Spleen (tissue), 11 donors: ENCODE results near the gene RANBP17. TPM values are rescaled to one million over a fixed set of nuclear protein-coding genes. Genes with fewer than 3 reads are reported as not detected.

Experiments
- DNase-seq: peaks from one replicate; pipeline ENCODE4 v3.0.0-alpha.2; 2020
- H3K27ac ChIP-seq, 8 donors: fragments of 200-600 bp; sonication (generic) in 7 of 8; 1 replicate in 4 of 8; 2 replicates in 4 of 8; pipeline versions ENCODE4 v1.5.0 to v1.8.0; 2016 to 2021; ENCODE audit warnings: inconsistent platforms in 4 of 8, mild to moderate bottlenecking in 4 of 8, moderate library complexity in 1 of 8
- H3K27me3 ChIP-seq, 7 donors: fragments of 200-600 bp; sonication (generic) in 6 of 7; replicated peaks in 1 of 7; 1 replicate in 4 of 7; 2 replicates in 3 of 7; pipeline versions ENCODE4 v1.5.0 to v1.8.0; 2016 to 2021; ENCODE audit warnings: inconsistent platforms in 3 of 7, mild to moderate bottlenecking in 1 of 7
- H3K36me3 ChIP-seq, 6 donors: fragments of 200-600 bp; sonication (generic) in 5 of 6; 1 replicate in 4 of 6; 2 replicates in 2 of 6; pipeline versions ENCODE4 v1.5.0 to v1.8.0; 2016 to 2021; ENCODE audit warnings: inconsistent platforms in 2 of 6
- H3K4me1 ChIP-seq, 6 donors: fragments of 200-600 bp; sonication (generic) in 5 of 6; 1 replicate in 3 of 6; 2 replicates in 3 of 6; pipeline versions ENCODE4 v1.5.0 to v1.8.0; 2016 to 2021; ENCODE audit warnings: inconsistent platforms in 3 of 6
- H3K4me3 ChIP-seq, 8 donors: fragments of 200-600 bp; sonication (generic) in 7 of 8; 1 replicate in 4 of 8; 2 replicates in 4 of 8; pipeline versions ENCODE4 v1.5.0 to v1.8.0; 2016 to 2021; ENCODE audit warnings: inconsistent platforms in 4 of 8, mild to moderate bottlenecking in 4 of 8, moderate library complexity in 2 of 8
- H3K9me3 ChIP-seq, 8 donors: fragments of 200-600 bp; sonication (generic) in 7 of 8; 1 replicate in 4 of 8; 2 replicates in 4 of 8; pipeline versions ENCODE4 v1.5.0 to v1.8.0; 2016 to 2021; ENCODE audit warnings: inconsistent platforms in 4 of 8
- CTCF ChIP-seq, 11 experiments: fragments of 200-600 bp in 7 of 11; fragments of 450-650 bp in 4 of 11; sonication (generic) in 4 of 11; IDR thresholded peaks in 8 of 11; conservative IDR thresholded peaks in 3 of 11; 1 replicate in 7 of 11; 2 replicates in 4 of 11; pipeline versions ENCODE4 v1.4.0 to v1.8.0; 2016 to 2021; ENCODE audit warnings: antibody characterized with exemption in 11 of 11, inconsistent platforms in 4 of 11, mild to moderate bottlenecking in 1 of 11
- POLR2A ChIP-seq, 3 donors: fragments of 450-650 bp; IDR thresholded peaks; one replicate each; pipeline ENCODE4 v1.5.1; 2017; ENCODE audit warnings: antibody characterized with exemption in 3 of 3, mild to moderate bottlenecking in 1 of 3
- POLR2AphosphoS5 ChIP-seq, 3 donors: sonication (generic); formaldehyde crosslinking; IDR thresholded peaks; one replicate each; pipeline ENCODE4 v1.5.1; 2017; ENCODE audit warnings: antibody characterized with exemption in 3 of 3
- WGBS, 5 donors: extraction: QIAGEN DNeasy Blood & Tissue Kit in 3 of 5; methylation state at CpG; one replicate each; pipeline versions ENCODE4 v1.1.5 to v1.1.7; 2013 to 2018; 5-methylcytosine and 5-hydroxymethylcytosine counted together
- intact Hi-C: fragments of 100-400 bp; cut with DNase I; formaldehyde crosslinking; loops from one replicate; pipeline ENCODE4 v1.15.0; 2023; ENCODE audit warnings: low total_unique reads
- polyA plus RNA-seq, 3 donors: library from polyadenylated mRNA; stranded (reverse); fragments of 200-250 nt; gene quantifications; one replicate each; pipeline ENCODE4 v1.2.1, GENCODE V29; 2013
- total RNA-seq, 7 donors: library from RNA; depleted of rRNA in 3 of 7; stranded (reverse); fragments of >200 nt in 3 of 7; fragmentation: NEBNext Ultra II Directional in 4 of 7; extraction: Animal tissue kit (Norgen Biotek cat#: 25700) in 4 of 7; gene quantifications; one replicate each; pipeline versions ENCODE4 v1.1.0 to v1.2.1, GENCODE V29; 2016 to 2021
- donor health status: healthy with polysubstance abuse.
- donor health status: DM: no; HTN: no; CAD: no; lungs with moderate emphysema.
- donor health status: DM: no; HTN: no; CAD: no.
- donor health status: Bipolar disorder and iron deficiency.
- donor health status: healthy.
- donor health status: DM: no; HTN: no; CAD: no.
- donor health status: DM: yes; HTN: yes; CAD: no.

The RANBP17 gene
- total and polyA plus RNA-seq, 10 donors: 0.56 to 6.6 (median 3.4) TPM

DNA sequence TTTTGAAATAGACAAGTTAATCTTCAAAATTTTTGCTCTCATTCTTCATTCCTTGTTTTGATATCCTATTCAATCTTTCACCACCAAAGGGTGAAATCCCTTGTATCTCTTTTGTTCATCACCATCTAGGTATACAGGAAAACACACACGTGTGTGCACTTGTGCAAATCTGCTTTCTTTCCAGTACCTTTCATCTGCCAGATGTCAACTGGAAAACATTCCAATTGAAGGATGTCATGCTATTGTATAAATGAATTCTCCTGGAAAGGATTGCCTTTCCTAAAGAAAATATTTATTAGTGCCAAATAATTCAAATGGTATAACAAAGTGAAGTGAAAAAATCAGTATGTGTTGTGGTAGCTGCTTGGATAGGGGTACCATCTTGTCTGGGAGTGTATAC lies 123.7 kb downstream of the RANBP17 start:
- peaks cover 0 to 13% (median 9%) of the 10 kb centered on the region in 8 donors for H3K9me3 ChIP-seq
- 76 to 86% (median 85%) methylated on average over 1 of the region's 1 CpG for WGBS, 5 donors

DNA sequence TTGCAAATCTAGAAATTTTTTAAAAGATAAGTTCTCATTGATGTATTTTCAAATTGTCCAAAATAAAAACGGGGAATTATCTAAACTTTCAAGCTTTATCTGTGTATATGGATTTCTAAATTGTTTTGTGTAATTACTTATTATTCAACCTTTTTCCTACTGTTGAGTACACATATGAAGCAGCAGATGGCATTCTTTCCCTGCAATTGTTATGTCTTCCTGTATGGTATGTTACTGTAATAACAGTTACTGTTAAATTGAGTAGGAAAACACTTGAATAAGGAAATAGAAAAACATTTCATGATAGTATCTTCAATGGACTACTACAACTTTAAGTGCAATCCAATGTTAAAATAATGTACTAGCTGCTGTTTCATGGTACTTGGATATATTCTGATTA lies 124.8 kb downstream of the RANBP17 start:
- Histone ChIP-seq H3K36me3 (no peaks in the 10 kb centered on the region), H3K9me3 (peaks cover 0 to 3% (median 0%) of the 10 kb centered on the region in 8 donors), H3K4me3 (no peak overlapping the region), H3K4me1 (no peaks in the 10 kb centered on the region), H3K27me3 (no peaks in the 10 kb centered on the region), H3K27ac (no peak overlapping the region)
- TF ChIP-seq CTCF (IDR thresholded peaks at IDR 0.05 in 8 of 11, conservative IDR thresholded peaks at IDR 0.05 in 3 of 11) (no peak), POLR2A (IDR thresholded peaks at IDR 0.05) (no peak), POLR2AphosphoS5 (IDR thresholded peaks at IDR 0.05) (no peak)
- intact Hi-C loops: no loop called here
- WGBS, 5 donors: 0 to 46% (median 41%) methylated on average over 1 of the region's 1 CpG
- DNase-seq: no peak

More for the DNA sequence above, 123.7 kb downstream of the RANBP17 start:
- H3K36me3 ChIP-seq: no peaks in the 10 kb centered on the region
- DNase-seq: no peak
- H3K4me3 ChIP-seq: no peak overlapping the region
- intact Hi-C loops: no loop called here
- no peaks in the 10 kb centered on the region for H3K4me1 ChIP-seq
- TF ChIP-seq CTCF (IDR thresholded peaks at IDR 0.05 in 8 of 11, conservative IDR thresholded peaks at IDR 0.05 in 3 of 11): no peak
- no peak for TF ChIP-seq POLR2AphosphoS5 (IDR thresholded peaks at IDR 0.05)
- no peak for TF ChIP-seq POLR2A (IDR thresholded peaks at IDR 0.05)
- no peak overlapping the region for H3K27ac ChIP-seq
- H3K27me3 ChIP-seq: no peaks in the 10 kb centered on the region

GRCh38 chr5:170993476-170993875 lies 131.7 kb downstream of the RANBP17 start:
- no peaks in the 10 kb centered on the region for H3K9me3 ChIP-seq
- no peaks in the 10 kb centered on the region for H3K27me3 ChIP-seq
- H3K4me1 ChIP-seq: no peaks in the 10 kb centered on the region
- no peak for DNase-seq
- no peaks in the 10 kb centered on the region for H3K36me3 ChIP-seq
- no peak overlapping the region for H3K4me3 ChIP-seq
- TF ChIP-seq POLR2AphosphoS5 (IDR thresholded peaks at IDR 0.05) (no peak), POLR2A (IDR thresholded peaks at IDR 0.05) (no peak), CTCF (IDR thresholded peaks at IDR 0.05 in 8 of 11, conservative IDR thresholded peaks at IDR 0.05 in 3 of 11) (no peak)
- no peak overlapping the region for H3K27ac ChIP-seq
- intact Hi-C loops: no loop called here

GRCh38 chr5:171010086-171010485 lies 148.3 kb downstream of the RANBP17 start:
- Histone ChIP-seq H3K27me3 (no peaks in the 10 kb centered on the region), H3K36me3 (no peaks in the 10 kb centered on the region), H3K4me3 (no peak overlapping the region), H3K9me3 (peaks cover 0 to 19% (median 0%) of the 10 kb centered on the region in 8 donors), H3K4me1 (no peaks in the 10 kb centered on the region), H3K27ac (no peak overlapping the region)
- no peak for DNase-seq
- TF ChIP-seq CTCF (IDR thresholded peaks at IDR 0.05 in 8 of 11, conservative IDR thresholded peaks at IDR 0.05 in 3 of 11) (no peak), POLR2AphosphoS5 (IDR thresholded peaks at IDR 0.05) (no peak), POLR2A (IDR thresholded peaks at IDR 0.05) (no peak)
- WGBS, 5 donors: 54 to 67% (median 64%) methylated on average over 3 of the region's 3 CpGs
- intact Hi-C loops: no loop called here
